ENCODE data around the gene KCNJ9.

Gene KCNJ9

GRCh38 chr1:160064746-160065145 is 16.6 kb upstream of the KCNJ9 start:
- no peak for DNase-seq (ENCODE audit: low read depth in 2 of 2)
- no peak overlapping the region for H3K4me3 ChIP-seq (replicated peaks in 1 of 2; ENCODE audit: low read depth in 2 of 2, low read length in 2 of 2)
- no peak for TF ChIP-seq CTCF (IDR thresholded peaks at IDR 0.05; ENCODE audit: low read depth, low read length)

GRCh38 chr1:160066829-160067745 is 14.3 kb upstream of the KCNJ9 start:
- DNase-seq (ENCODE audit: low read depth in 2 of 2), result no peak
- H3K4me3 ChIP-seq (replicated peaks in 1 of 2; ENCODE audit: low read depth in 2 of 2, low read length in 2 of 2), result no peak overlapping the region
- no peak for TF ChIP-seq CTCF (IDR thresholded peaks at IDR 0.05; ENCODE audit: low read depth, low read length)

GRCh38 chr1:160068225-160068624 is 13.1 kb upstream of the KCNJ9 start:
- DNase-seq (ENCODE audit: low read depth in 2 of 2), result no peak
- no peak for TF ChIP-seq CTCF (IDR thresholded peaks at IDR 0.05; ENCODE audit: low read depth, low read length)
- H3K4me3 ChIP-seq (replicated peaks in 1 of 2; ENCODE audit: low read depth in 2 of 2, low read length in 2 of 2), result no peak overlapping the region

- no peak for TF ChIP-seq CTCF (IDR thresholded peaks at IDR 0.05; ENCODE audit: low read depth, low read length)
- H3K4me3 ChIP-seq (replicated peaks in 1 of 2; ENCODE audit: low read depth in 2 of 2, low read length in 2 of 2), result peak within 1 kb of the TSS; percentile 50 to 51
- DNase-seq (ENCODE audit: low read depth in 2 of 2), result no peak
Measured at GRCh38 chr1:160069460-160070231, 11.7 kb upstream of the KCNJ9 start, which contains the start of gene KCNJ10. TSS of gene KCNJ10 (minus strand) at chr1:160070160. CDS start at chr1:160042532, 27,628 bp downstream.

- no peak for TF ChIP-seq CTCF (IDR thresholded peaks at IDR 0.05; ENCODE audit: low read depth, low read length)
- peak overlapping the region; percentile 50 to 51 for H3K4me3 ChIP-seq (replicated peaks in 1 of 2; ENCODE audit: low read depth in 2 of 2, low read length in 2 of 2)
- peak; percentile 40 to 59 for DNase-seq (ENCODE audit: low read depth in 2 of 2)
Measured at GRCh38 chr1:160070243-160071163, 10.8 kb upstream of the KCNJ9 start.

GRCh38 chr1:160071289-160071688 is 10.0 kb upstream of the KCNJ9 start:
- TF ChIP-seq CTCF (IDR thresholded peaks at IDR 0.05; ENCODE audit: low read depth, low read length), result no peak
- H3K4me3 ChIP-seq (replicated peaks in 1 of 2; ENCODE audit: low read depth in 2 of 2, low read length in 2 of 2), result no peak overlapping the region

More at GRCh38 chr1:160071289-160071688, 10.0 kb upstream of the KCNJ9 start:
- DNase-seq (ENCODE audit: low read depth in 2 of 2), result no peak
